Measurements from ENCODE around the gene WDR31. TPM values are rescaled to one million over a fixed set of nuclear protein-coding genes. Genes with fewer than 3 reads are reported as not detected.

WDR31 gene
- total RNA-seq, 1 donor from 2014 or later = 2.0 TPM

GRCh38 chr9:113310538-113310937, 29.5 kb downstream of the WDR31 start:
- no peak for DNase-seq (ENCODE audit: extremely low spot score in 2 of 2)
- Histone ChIP-seq H3K4me3 (no peak overlapping the region), H3K27ac (no peak overlapping the region), H3K27me3 (no peaks in the 10 kb centered on the region), H3K4me1 (no peaks in the 10 kb centered on the region), H3K9me3 (no peaks in the 10 kb centered on the region), H3K36me3 (no peaks in the 10 kb centered on the region)
- intact Hi-C loops (cut with DNase I) = no loop called here
- TF ChIP-seq POLR2AphosphoS5 (IDR thresholded peaks at IDR 0.05; ENCODE audit: insufficient read depth in 1 of 2, low read depth in 1 of 2) (no peak), CTCF (IDR thresholded peaks at IDR 0.05) (no peak), POLR2A (IDR thresholded peaks at IDR 0.05) (no peak)

GRCh38 chr9:113309204-113309813, 30.8 kb downstream of the WDR31 start:
- TF ChIP-seq POLR2A (IDR thresholded peaks at IDR 0.05) (no peak), POLR2AphosphoS5 (IDR thresholded peaks at IDR 0.05; ENCODE audit: insufficient read depth in 1 of 2, low read depth in 1 of 2) (no peak), CTCF (IDR thresholded peaks at IDR 0.05) (peak in 2 of 3 experiments; percentile 21 to 40)
- H3K9me3 ChIP-seq = no peaks in the 10 kb centered on the region
- H3K27ac ChIP-seq = no peak overlapping the region
- H3K36me3 ChIP-seq = no peaks in the 10 kb centered on the region
- intact Hi-C loops (cut with DNase I) = no loop called here
- no peak for DNase-seq (ENCODE audit: extremely low spot score in 2 of 2)
- no peaks in the 10 kb centered on the region for H3K27me3 ChIP-seq
- no peaks in the 10 kb centered on the region for H3K4me1 ChIP-seq
- H3K4me3 ChIP-seq = no peak overlapping the region

- Histone ChIP-seq H3K4me1 (no peaks in the 10 kb centered on the region), H3K36me3 (no peaks in the 10 kb centered on the region), H3K9me3 (no peaks in the 10 kb centered on the region), H3K27me3 (no peaks in the 10 kb centered on the region), H3K27ac (no peak overlapping the region), H3K4me3 (no peak overlapping the region)
- no peak for TF ChIP-seq POLR2A (IDR thresholded peaks at IDR 0.05)
- TF ChIP-seq POLR2AphosphoS5 (IDR thresholded peaks at IDR 0.05; ENCODE audit: insufficient read depth in 1 of 2, low read depth in 1 of 2) = no peak
- TF ChIP-seq CTCF (IDR thresholded peaks at IDR 0.05) = no peak
- intact Hi-C loops (cut with DNase I) = no loop called here
- no peak for DNase-seq (ENCODE audit: extremely low spot score in 2 of 2)
Measured at GRCh38 chr9:113307396-113307975, 32.6 kb downstream of the WDR31 start.

GRCh38 chr9:113306566-113306965, 33.5 kb downstream of the WDR31 start:
- DNase-seq (ENCODE audit: extremely low spot score in 2 of 2) = no peak
- Histone ChIP-seq H3K9me3 (no peaks in the 10 kb centered on the region), H3K27ac (no peak overlapping the region), H3K36me3 (no peaks in the 10 kb centered on the region), H3K4me1 (no peaks in the 10 kb centered on the region), H3K4me3 (no peak overlapping the region), H3K27me3 (no peaks in the 10 kb centered on the region)
- TF ChIP-seq POLR2AphosphoS5 (IDR thresholded peaks at IDR 0.05; ENCODE audit: insufficient read depth in 1 of 2, low read depth in 1 of 2) = no peak
- TF ChIP-seq CTCF (IDR thresholded peaks at IDR 0.05) = no peak
- no peak for TF ChIP-seq POLR2A (IDR thresholded peaks at IDR 0.05)
- intact Hi-C loops (cut with DNase I) = no loop called here

GRCh38 chr9:113302792-113303418, 37.2 kb downstream of the WDR31 start, which contains the start of gene RNF183:
Gene RNF183, minus strand, starts transcription at chr9:113303376. Its CDS starts 5,192 bp downstream, at chr9:113298184.
- intact Hi-C loops (cut with DNase I) = no loop called here

More at GRCh38 chr9:113302792-113303418, 37.2 kb downstream of the WDR31 start, which contains the start of gene RNF183:
- Histone ChIP-seq H3K36me3 (no peaks in the 10 kb centered on the region), H3K27me3 (no peaks in the 10 kb centered on the region), H3K4me3 (no peak within 1 kb of the TSS), H3K9me3 (no peaks in the 10 kb centered on the region), H3K27ac (no peak within 1 kb of the TSS), H3K4me1 (no peaks in the 10 kb centered on the region)
- no peak for DNase-seq (ENCODE audit: extremely low spot score in 2 of 2)
- no peak for TF ChIP-seq POLR2A (IDR thresholded peaks at IDR 0.05)
- TF ChIP-seq CTCF (IDR thresholded peaks at IDR 0.05) = no peak
- no peak for TF ChIP-seq POLR2AphosphoS5 (IDR thresholded peaks at IDR 0.05; ENCODE audit: insufficient read depth in 1 of 2, low read depth in 1 of 2)

All from vagina (tissue), 2 donors.